Dendritic cell treated with granulocyte-macrophage colony-stimulating factor and Interleukin-4, amounts not matched to agents 40 ng/mL and 50 ng/mL, for 4 days (primary cell): ENCODE results near the gene CR2.
"Not testable (repeated sequence)": the region's sequence is repeated elsewhere in the genome, so short reads cannot be mapped to it uniquely, and the experiment has no call there.

Experiments
- H3K27ac Mint-ChIP-seq: one replicate; pipeline ENCODE4 v1.8.0; 2022; ENCODE audit warnings: mild to moderate bottlenecking, mixed read lengths
- H3K27me3 Mint-ChIP-seq: one replicate; pipeline ENCODE4 v1.8.0; 2022; ENCODE audit warnings: mild to moderate bottlenecking, mixed read lengths
- H3K36me3 Mint-ChIP-seq: one replicate; pipeline ENCODE4 v1.8.0; 2022; ENCODE audit warnings: low read depth, mixed read lengths
- H3K4me1 Mint-ChIP-seq: one replicate; pipeline ENCODE4 v1.8.0; 2022; ENCODE audit warnings: low read depth, mixed read lengths
- H3K4me3 Mint-ChIP-seq: one replicate; pipeline ENCODE4 v1.8.0; 2022; ENCODE audit warnings: mild to moderate bottlenecking, moderate library complexity, mixed read lengths
- H3K9me3 Mint-ChIP-seq: one replicate; pipeline ENCODE4 v1.8.0; 2022; ENCODE audit warnings: mixed read lengths
- intact Hi-C: fragments of 100-400 bp; cut with micrococcal nuclease; formaldehyde crosslinking; loops from one replicate; pipeline ENCODE4 v1.15.0; 2022

The CR2 gene

GRCh38 chr1:207427832-207428585, 26.1 kb upstream of the CR2 start:
- intact Hi-C loops, result no loop called here
- no peak overlapping the region for H3K4me3 Mint-ChIP-seq
- H3K36me3 Mint-ChIP-seq, result no peaks in the 10 kb centered on the region
- peaks cover 20% of the 10 kb centered on the region for H3K4me1 Mint-ChIP-seq
- H3K27me3 Mint-ChIP-seq, result peaks cover 21% of the 10 kb centered on the region
- H3K9me3 Mint-ChIP-seq, result no peaks in the 10 kb centered on the region
- no peak overlapping the region for H3K27ac Mint-ChIP-seq

- Mint-ChIP-seq H3K9me3 (no peaks in the 10 kb centered on the region), H3K4me3 (no peak overlapping the region), H3K27ac (no peak overlapping the region), H3K36me3 (no peaks in the 10 kb centered on the region), H3K4me1 (peaks cover 20% of the 10 kb centered on the region), H3K27me3 (peaks cover 20% of the 10 kb centered on the region)
- intact Hi-C loops, result no loop called here
These were observed 25.3 kb upstream of the CR2 start for GRCh38 chr1:207428783-207429182.

GRCh38 chr1:207429963-207430362, 24.2 kb upstream of the CR2 start:
- no peak overlapping the region for H3K27ac Mint-ChIP-seq
- peaks cover 20% of the 10 kb centered on the region for H3K4me1 Mint-ChIP-seq
- intact Hi-C loops, result no loop called here
- peaks cover 17% of the 10 kb centered on the region for H3K27me3 Mint-ChIP-seq
- H3K36me3 Mint-ChIP-seq, result no peaks in the 10 kb centered on the region
- H3K4me3 Mint-ChIP-seq, result no peak overlapping the region
- H3K9me3 Mint-ChIP-seq, result no peaks in the 10 kb centered on the region

- intact Hi-C loops, result no loop called here
- peaks cover 16% of the 10 kb centered on the region for H3K27me3 Mint-ChIP-seq
- no peak overlapping the region for H3K4me3 Mint-ChIP-seq
- peaks cover 20% of the 10 kb centered on the region for H3K4me1 Mint-ChIP-seq
- no peaks in the 10 kb centered on the region for H3K9me3 Mint-ChIP-seq
- H3K36me3 Mint-ChIP-seq, result no peaks in the 10 kb centered on the region
- H3K27ac Mint-ChIP-seq, result no peak overlapping the region
These were observed 23.5 kb upstream of the CR2 start for GRCh38 chr1:207430602-207431001.

- peaks cover 20% of the 10 kb centered on the region for H3K4me1 Mint-ChIP-seq
- no peaks in the 10 kb centered on the region for H3K9me3 Mint-ChIP-seq
- H3K27me3 Mint-ChIP-seq, result peaks cover 19% of the 10 kb centered on the region
- no peaks in the 10 kb centered on the region for H3K36me3 Mint-ChIP-seq
- no peak overlapping the region for H3K4me3 Mint-ChIP-seq
- no peak overlapping the region for H3K27ac Mint-ChIP-seq
- intact Hi-C loops, result no loop called here
These were observed 22.6 kb upstream of the CR2 start for GRCh38 chr1:207431508-207431907.

- Mint-ChIP-seq H3K27ac (no peak overlapping the region), H3K4me3 (no peak overlapping the region), H3K27me3 (peaks cover 14% of the 10 kb centered on the region), H3K9me3 (no peaks in the 10 kb centered on the region), H3K36me3 (no peaks in the 10 kb centered on the region), H3K4me1 (peaks cover 28% of the 10 kb centered on the region)
- intact Hi-C loops, result no loop called here
These were observed 20.7 kb upstream of the CR2 start for GRCh38 chr1:207433435-207433834.

- H3K36me3 Mint-ChIP-seq, H3K4me3 Mint-ChIP-seq, intact Hi-C loops, H3K4me1 Mint-ChIP-seq, H3K9me3 Mint-ChIP-seq, H3K27ac Mint-ChIP-seq, H3K27me3 Mint-ChIP-seq: not testable (repeated sequence)
These were observed 17.4 kb upstream of the CR2 start for GRCh38 chr1:207436746-207437145.

- no peaks in the 10 kb centered on the region for H3K36me3 Mint-ChIP-seq
- no peak overlapping the region for H3K4me3 Mint-ChIP-seq
- intact Hi-C loops, result no loop called here
- no peak overlapping the region for H3K27ac Mint-ChIP-seq
- no peaks in the 10 kb centered on the region for H3K9me3 Mint-ChIP-seq
- peaks cover 7% of the 10 kb centered on the region for H3K27me3 Mint-ChIP-seq
- peaks cover 20% of the 10 kb centered on the region for H3K4me1 Mint-ChIP-seq
These were observed 13.5 kb upstream of the CR2 start for GRCh38 chr1:207440626-207441025.

GRCh38 chr1:207444514-207445217, 9.5 kb upstream of the CR2 start:
- H3K9me3 Mint-ChIP-seq, result no peaks in the 10 kb centered on the region
- intact Hi-C loops, result no loop called here
- H3K4me1 Mint-ChIP-seq, result peaks cover 13% of the 10 kb centered on the region
- H3K27ac Mint-ChIP-seq, result no peak overlapping the region
- no peak overlapping the region for H3K4me3 Mint-ChIP-seq
- peaks cover 15% of the 10 kb centered on the region for H3K27me3 Mint-ChIP-seq
- H3K36me3 Mint-ChIP-seq, result no peaks in the 10 kb centered on the region

- no peak overlapping the region for H3K27ac Mint-ChIP-seq
These were observed 450 bp upstream of the CR2 start for GRCh38 chr1:207453710-207454045.

GRCh38 chr1:207455183-207455754, 1.1 kb downstream of the CR2 start:
- Mint-ChIP-seq H3K4me3 (no peak overlapping the region), H3K4me1 (no peaks in the 10 kb centered on the region), H3K36me3 (no peaks in the 10 kb centered on the region), H3K27ac (no peak overlapping the region), H3K27me3 (peaks cover 41% of the 10 kb centered on the region), H3K9me3 (no peaks in the 10 kb centered on the region)
- intact Hi-C loops, result no loop called here

More at GRCh38 chr1:207453710-207454045, 450 bp upstream of the CR2 start:
- Mint-ChIP-seq H3K4me3 (peak overlapping the region; percentile 70), H3K36me3 (no peaks in the 10 kb centered on the region), H3K4me1 (no peaks in the 10 kb centered on the region), H3K27me3 (peaks cover 53% of the 10 kb centered on the region), H3K9me3 (no peaks in the 10 kb centered on the region)
- intact Hi-C loops, result no loop called here

- intact Hi-C loops, result no loop called here
These were observed 4.3 kb downstream of the CR2 start for GRCh38 chr1:207458414-207458813.

GRCh38 chr1:207459008-207459407, 4.9 kb downstream of the CR2 start:
- no peaks in the 10 kb centered on the region for H3K36me3 Mint-ChIP-seq
- H3K27ac Mint-ChIP-seq, result no peak overlapping the region
- H3K4me1 Mint-ChIP-seq, result no peaks in the 10 kb centered on the region
- no peaks in the 10 kb centered on the region for H3K9me3 Mint-ChIP-seq
- intact Hi-C loops, result no loop called here
- peaks cover 18% of the 10 kb centered on the region for H3K27me3 Mint-ChIP-seq
- no peak overlapping the region for H3K4me3 Mint-ChIP-seq

More at GRCh38 chr1:207458414-207458813, 4.3 kb downstream of the CR2 start:
- Mint-ChIP-seq H3K4me1 (no peaks in the 10 kb centered on the region), H3K27me3 (peaks cover 22% of the 10 kb centered on the region), H3K36me3 (no peaks in the 10 kb centered on the region), H3K9me3 (no peaks in the 10 kb centered on the region), H3K27ac (no peak overlapping the region), H3K4me3 (no peak overlapping the region)

GRCh38 chr1:207461649-207462048, 7.5 kb downstream of the CR2 start:
- Mint-ChIP-seq H3K4me1 (no peaks in the 10 kb centered on the region), H3K4me3 (no peak overlapping the region), H3K27ac (no peak overlapping the region), H3K27me3 (peaks cover 6% of the 10 kb centered on the region), H3K36me3 (no peaks in the 10 kb centered on the region), H3K9me3 (no peaks in the 10 kb centered on the region)
- intact Hi-C loops, result no loop called here
